Activated naive CD4-positive, alpha-beta T cell treated with anti-CD3 and anti-CD28 coated beads, Interleukin-2, amount 10 ng/mL, durations not matched to agents 7 days and 5 days (primary cell): ENCODE results near the gene VPREB1.
"Not testable (repeated sequence)": the region's sequence is repeated elsewhere in the genome, so short reads cannot be mapped to it uniquely, and the experiment has no call there.

Source experiments
- CTCF ChIA-PET: fragments of 350-600 bp; sonication (Branson Sonifier 250); formaldehyde crosslinking; loops from one replicate; lab custom pipeline; 2021; ENCODE audit warnings: antibody characterized with exemption; lab: Charles Lee
- DNase-seq: peaks from one replicate; pipeline ENCODE4 v3.0.0-alpha.2; 2020
- H3K27ac Mint-ChIP-seq: one replicate; pipeline ENCODE4 v1.8.0; 2021; ENCODE audit warnings: mild to moderate bottlenecking, moderate library complexity, mixed read lengths
- H3K27me3 Mint-ChIP-seq: one replicate; pipeline ENCODE4 v1.8.0; 2021; ENCODE audit warnings: mild to moderate bottlenecking, mixed read lengths
- H3K36me3 Mint-ChIP-seq: one replicate; pipeline ENCODE4 v1.8.0; 2021; ENCODE audit warnings: mixed read lengths
- H3K4me1 Mint-ChIP-seq: one replicate; pipeline ENCODE4 v1.8.0; 2021; ENCODE audit warnings: mixed read lengths
- H3K4me3 Mint-ChIP-seq: one replicate; pipeline ENCODE4 v1.8.0; 2021; ENCODE audit warnings: mild to moderate bottlenecking, moderate library complexity, mixed read lengths
- H3K9me3 Mint-ChIP-seq: one replicate; pipeline ENCODE4 v1.8.0; 2021; ENCODE audit warnings: mixed read lengths

The VPREB1 gene

DNA sequence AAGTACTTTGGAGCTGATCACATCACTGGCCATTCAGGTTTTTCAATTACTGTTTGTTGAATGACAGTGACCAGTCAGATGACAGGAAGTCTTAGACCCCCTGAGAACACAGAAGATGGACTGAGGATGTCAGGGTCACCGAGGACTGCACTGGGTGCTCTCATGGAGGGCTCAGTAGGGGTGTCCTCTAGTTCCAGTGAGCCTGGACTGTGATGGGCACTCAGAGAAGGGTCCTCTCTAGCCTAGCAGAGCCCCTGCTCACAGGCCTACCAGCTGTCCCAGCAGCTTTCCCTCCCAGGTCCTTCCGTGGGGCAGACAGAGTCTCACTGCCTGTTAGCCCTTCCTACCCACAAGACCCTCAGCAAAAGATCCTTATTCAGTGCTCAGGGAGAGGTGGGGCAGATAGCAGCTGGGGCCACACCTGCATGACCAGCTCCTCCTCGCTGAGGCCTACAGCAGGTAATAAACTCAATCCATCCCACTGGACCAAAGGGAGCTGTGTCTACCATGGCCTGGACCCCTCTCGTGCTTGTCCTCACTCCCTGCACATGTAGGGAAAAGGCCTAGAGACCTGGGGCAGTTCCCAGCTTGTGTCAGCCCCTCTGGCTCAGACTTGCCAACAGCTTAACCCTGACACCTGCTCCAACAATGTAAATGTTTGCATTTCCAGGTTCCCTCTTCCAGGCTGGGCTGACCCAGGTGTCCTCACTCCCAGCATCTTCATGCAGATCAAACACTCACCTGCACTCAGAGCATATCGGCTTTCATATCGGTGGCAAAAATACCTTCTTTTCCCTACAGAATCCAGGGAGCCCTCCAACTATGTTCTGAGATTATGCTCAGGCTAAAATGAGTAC lies 25.2 kb upstream of the VPREB1 start:
- Mint-ChIP-seq H3K4me3 (no peak overlapping the region), H3K27ac (no peak overlapping the region), H3K36me3 (no peaks in the 10 kb centered on the region), H3K9me3 (no peaks in the 10 kb centered on the region), H3K4me1 (no peaks in the 10 kb centered on the region), H3K27me3 (peaks cover 4% of the 10 kb centered on the region)
- CTCF ChIA-PET: interaction anchor here (1.8 to 2.3 kb wide), 2 partner anchors 12 to 16 kb away, joined by 6 to 9 read pairs; no protein-coding TSS in a partner anchor
- no peak for DNase-seq

DNA sequence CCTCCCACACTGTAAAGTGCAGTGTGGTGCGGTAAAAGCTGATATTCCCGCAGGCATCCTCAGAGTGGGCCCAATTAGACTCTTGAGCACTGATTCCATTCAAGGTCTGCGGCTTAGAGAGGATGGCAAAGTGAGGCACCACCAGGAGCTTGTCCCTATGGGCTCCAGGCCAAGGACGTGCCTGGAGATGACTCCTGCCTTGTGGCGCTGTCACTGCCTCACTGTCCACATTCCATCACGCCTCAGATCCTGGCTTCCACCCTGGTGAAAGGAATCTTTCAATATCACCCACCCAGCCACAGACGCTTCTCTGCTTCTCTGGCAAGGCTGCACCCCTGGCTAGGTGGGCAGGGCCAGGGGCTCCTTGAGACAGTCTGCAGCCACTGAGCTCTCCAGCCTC lies 23.5 kb upstream of the VPREB1 start:
- DNase-seq, H3K4me1 Mint-ChIP-seq, H3K9me3 Mint-ChIP-seq, H3K36me3 Mint-ChIP-seq, H3K4me3 Mint-ChIP-seq, H3K27ac Mint-ChIP-seq, H3K27me3 Mint-ChIP-seq, CTCF ChIA-PET: not testable (repeated sequence)

DNA sequence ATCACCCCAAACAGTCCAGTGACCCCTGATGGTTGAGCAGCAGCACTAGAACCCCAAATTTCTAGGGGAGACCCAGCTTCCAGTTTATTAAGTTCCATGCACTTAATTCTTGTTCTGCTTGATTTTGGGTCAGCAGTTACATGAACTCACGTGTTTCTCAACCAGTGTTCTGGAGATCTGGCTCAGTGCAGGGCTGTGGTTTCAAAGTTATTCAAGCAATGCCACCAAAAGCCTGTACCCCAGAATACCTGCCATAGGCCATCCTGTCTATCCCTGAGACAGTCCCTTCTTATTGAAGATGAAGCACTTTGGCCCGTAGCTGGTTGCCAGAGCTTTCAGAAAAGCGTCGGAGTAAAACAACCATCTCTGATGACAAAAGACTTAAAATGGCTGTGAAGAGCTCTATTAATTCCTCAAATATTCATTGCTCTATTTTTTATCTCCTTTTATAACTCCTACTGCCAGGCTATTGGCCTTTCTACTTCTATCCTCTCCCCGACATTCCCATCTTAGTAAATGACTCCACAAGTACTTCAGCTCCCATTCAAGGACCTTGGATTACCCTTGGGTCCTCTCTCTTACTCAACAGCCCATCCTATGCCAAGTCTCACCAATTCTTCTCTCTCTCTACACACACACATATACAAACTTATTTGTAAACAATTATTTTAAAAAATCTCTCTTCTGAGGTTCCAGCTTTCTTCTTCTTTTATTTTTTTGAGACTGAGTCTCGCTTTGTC lies 18.0 kb upstream of the VPREB1 start:
- Mint-ChIP-seq H3K9me3 (no peaks in the 10 kb centered on the region), H3K36me3 (no peaks in the 10 kb centered on the region), H3K4me3 (no peak overlapping the region), H3K27me3 (peaks cover 9% of the 10 kb centered on the region), H3K27ac (no peak overlapping the region), H3K4me1 (no peaks in the 10 kb centered on the region)
- DNase-seq: no peak
- CTCF ChIA-PET: interaction anchor here (1.2 to 2.1 kb wide), 4 partner anchors 9 to 120 kb away, joined by 3 to 10 read pairs (median 4); no protein-coding TSS in a partner anchor

DNA sequence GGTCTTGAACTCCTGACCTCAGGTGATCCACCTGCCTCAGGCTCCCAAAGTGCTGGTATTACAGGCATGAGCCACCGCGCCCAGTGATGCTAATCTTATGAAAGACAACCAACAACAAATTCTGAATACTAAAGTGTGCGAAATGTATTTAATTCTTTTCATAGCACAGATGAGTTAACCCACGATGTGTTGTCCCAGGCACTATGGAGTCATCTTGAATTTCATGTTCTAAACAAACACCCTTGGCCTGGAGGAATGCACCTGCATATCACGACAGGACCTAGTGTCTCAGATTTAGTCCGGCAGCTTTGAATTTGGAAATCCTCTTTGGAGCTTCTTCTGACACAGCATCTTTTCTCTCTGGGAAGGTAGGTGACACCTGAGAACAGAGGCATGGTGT lies 16.2 kb upstream of the VPREB1 start:
- peaks cover 9% of the 10 kb centered on the region for H3K27me3 Mint-ChIP-seq
- no peaks in the 10 kb centered on the region for H3K4me1 Mint-ChIP-seq
- no peaks in the 10 kb centered on the region for H3K9me3 Mint-ChIP-seq
- CTCF ChIA-PET: interaction anchor here (2.1 kb wide), 2 partner anchors 21 to 33 kb away, joined by 5 to 6 read pairs; no protein-coding TSS in a partner anchor
- no peak for DNase-seq
- no peak overlapping the region for H3K27ac Mint-ChIP-seq
- H3K4me3 Mint-ChIP-seq: no peak overlapping the region
- H3K36me3 Mint-ChIP-seq: no peaks in the 10 kb centered on the region

DNA sequence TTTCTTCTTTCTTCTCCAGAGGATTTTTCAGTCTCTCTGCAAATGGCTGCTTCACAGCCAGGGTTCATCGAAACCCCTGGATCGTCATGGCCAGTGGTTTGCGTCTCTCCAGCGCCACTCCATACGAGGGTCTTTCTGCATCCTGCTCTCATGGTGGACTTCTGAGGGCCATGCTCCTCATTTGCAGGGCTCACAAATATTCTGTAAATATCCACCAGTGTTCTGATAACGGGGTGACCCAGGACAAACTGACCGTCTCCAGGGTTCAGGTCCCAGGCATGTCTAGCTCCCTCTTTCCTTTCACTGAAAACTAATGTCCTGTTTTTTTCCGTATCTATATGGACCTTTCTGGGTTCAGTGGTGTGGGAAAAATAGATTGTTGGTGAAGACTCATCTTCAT lies 15.7 kb upstream of the VPREB1 start:
- DNase-seq: no peak
- peaks cover 9% of the 10 kb centered on the region for H3K27me3 Mint-ChIP-seq
- CTCF ChIA-PET: interaction anchor here (2.1 kb wide), 1 partner anchor 21 kb away, joined by 6 read pairs; no protein-coding TSS in a partner anchor
- peaks cover 1% of the 10 kb centered on the region for H3K4me1 Mint-ChIP-seq
- H3K27ac Mint-ChIP-seq: no peak overlapping the region
- no peak overlapping the region for H3K4me3 Mint-ChIP-seq
- no peaks in the 10 kb centered on the region for H3K36me3 Mint-ChIP-seq
- H3K9me3 Mint-ChIP-seq: no peaks in the 10 kb centered on the region

DNA sequence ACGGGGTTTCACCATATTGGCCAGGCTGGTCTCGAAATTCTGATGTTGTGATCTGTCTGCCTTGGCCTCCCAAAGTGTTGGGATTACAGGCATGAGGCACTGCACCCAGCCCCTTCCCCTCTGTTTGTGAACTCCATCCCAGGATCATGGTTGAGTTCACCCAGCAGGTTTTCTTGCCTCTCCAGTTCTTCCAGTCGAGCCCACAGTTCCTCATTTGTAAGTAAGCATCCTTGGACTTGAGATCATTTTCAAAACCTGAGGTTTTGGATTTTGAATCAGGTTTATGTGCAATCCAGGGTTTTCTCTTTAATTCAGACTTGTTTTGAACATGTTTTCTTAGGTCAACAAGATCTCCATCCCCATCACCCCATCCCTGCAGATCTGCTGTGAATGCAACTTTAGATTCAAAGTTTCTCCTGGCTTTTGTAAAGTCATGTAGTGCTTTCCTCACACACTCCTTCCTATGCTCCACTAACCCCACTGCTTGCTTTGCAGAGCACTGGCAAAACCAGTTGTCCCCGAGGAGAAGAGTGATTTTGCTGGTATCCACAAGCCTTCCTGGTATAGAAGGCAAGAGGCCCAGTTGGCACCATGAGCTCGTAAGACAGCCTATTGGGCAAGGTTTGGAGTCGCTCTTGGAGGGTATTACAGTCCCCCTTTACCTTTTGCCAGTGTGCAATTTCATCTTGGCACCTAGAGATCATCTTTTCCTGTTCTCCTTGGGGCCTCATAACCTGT lies 14.7 kb upstream of the VPREB1 start:
- Mint-ChIP-seq H3K27ac (no peak overlapping the region), H3K27me3 (peaks cover 9% of the 10 kb centered on the region), H3K4me3 (no peak overlapping the region), H3K4me1 (peaks cover 7% of the 10 kb centered on the region), H3K36me3 (no peaks in the 10 kb centered on the region), H3K9me3 (no peaks in the 10 kb centered on the region)
- CTCF ChIA-PET: interaction anchor here (1.0 to 11.8 kb wide), 3 partner anchors 24 to 34 kb away, joined by 3 to 262 read pairs (median 3); no protein-coding TSS in a partner anchor
- no peak for DNase-seq

DNA sequence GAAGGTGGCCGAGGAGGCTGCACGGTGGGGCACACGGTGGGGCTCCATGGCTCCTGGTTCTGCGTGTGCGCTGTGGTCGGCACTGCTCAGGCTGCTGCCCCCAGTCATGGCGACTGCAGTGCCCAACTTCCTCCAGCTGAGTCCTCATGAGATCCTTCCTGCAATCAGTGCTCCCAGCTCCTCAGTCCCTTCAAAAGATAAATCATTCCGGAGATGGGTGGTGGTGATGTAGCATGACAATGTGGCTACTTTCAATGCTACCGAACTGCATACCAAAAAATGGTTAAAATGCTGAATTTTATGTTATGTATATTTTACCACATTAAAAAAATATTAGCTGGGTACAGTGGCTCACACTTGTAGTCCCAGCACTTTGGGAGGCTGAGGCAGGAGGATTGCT lies 14.1 kb upstream of the VPREB1 start:
- DNase-seq: no peak

DNA sequence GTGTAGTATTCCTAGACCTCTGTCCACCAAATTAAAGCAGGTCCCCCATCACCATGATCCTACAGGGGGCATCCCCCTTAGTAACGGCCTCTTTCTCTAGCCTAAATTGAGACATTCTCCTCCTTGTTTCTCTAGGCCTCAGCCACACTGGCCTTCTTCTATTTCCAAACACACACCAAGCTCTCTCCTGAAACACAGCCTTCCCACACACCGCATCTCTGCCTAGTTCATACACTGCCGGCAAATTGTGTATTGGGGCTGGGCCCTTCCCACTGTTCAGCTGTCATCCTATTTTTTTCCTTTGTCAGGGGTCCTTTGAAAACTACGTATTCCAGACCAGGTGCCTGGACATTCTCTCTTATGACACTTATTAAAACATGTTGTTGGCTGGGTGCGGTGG lies 11.5 kb upstream of the VPREB1 start:
- CTCF ChIA-PET: interaction anchor here (1.4 to 11.8 kb wide), 3 partner anchors 10 to 28 kb away, joined by 3 to 262 read pairs (median 4); no protein-coding TSS in a partner anchor
- no peaks in the 10 kb centered on the region for H3K9me3 Mint-ChIP-seq
- peaks cover 9% of the 10 kb centered on the region for H3K27me3 Mint-ChIP-seq
- no peak overlapping the region for H3K4me3 Mint-ChIP-seq
- H3K4me1 Mint-ChIP-seq: peaks cover 15% of the 10 kb centered on the region
- no peaks in the 10 kb centered on the region for H3K36me3 Mint-ChIP-seq
- no peak for DNase-seq
- H3K27ac Mint-ChIP-seq: no peak overlapping the region

More for the DNA sequence above, 14.1 kb upstream of the VPREB1 start:
- H3K4me3 Mint-ChIP-seq: no peak overlapping the region
- peaks cover 9% of the 10 kb centered on the region for H3K27me3 Mint-ChIP-seq
- no peak overlapping the region for H3K27ac Mint-ChIP-seq
- H3K9me3 Mint-ChIP-seq: no peaks in the 10 kb centered on the region
- H3K4me1 Mint-ChIP-seq: peaks cover 12% of the 10 kb centered on the region
- H3K36me3 Mint-ChIP-seq: no peaks in the 10 kb centered on the region
- CTCF ChIA-PET: interaction anchor here (1.0 to 11.8 kb wide), 3 partner anchors 25 to 35 kb away, joined by 3 to 262 read pairs (median 3); no protein-coding TSS in a partner anchor

DNA sequence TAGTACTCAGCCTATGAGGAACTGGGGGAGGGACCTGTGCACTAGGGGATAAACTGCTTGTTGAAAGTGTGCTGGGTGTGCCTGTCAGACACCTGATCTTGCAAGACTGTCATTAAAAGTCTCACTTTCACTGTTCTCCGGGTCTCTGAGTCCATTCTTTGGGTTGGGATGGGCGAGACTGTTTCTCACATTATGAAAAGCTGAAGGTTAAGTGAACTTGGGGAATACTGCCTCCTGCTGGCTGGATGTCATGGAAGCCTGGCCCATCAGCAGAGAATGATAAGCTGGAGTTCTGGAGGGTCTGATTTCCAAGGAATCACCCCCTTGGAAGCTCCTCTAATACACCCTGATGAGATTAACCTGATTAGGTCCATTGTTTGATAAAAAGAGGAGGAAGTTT lies 9.0 kb upstream of the VPREB1 start:
- CTCF ChIA-PET: interaction anchor here (0.7 to 11.8 kb wide), 11 partner anchors 8 to 176 kb away, joined by 3 to 262 read pairs (median 6); no protein-coding TSS in a partner anchor
- H3K36me3 Mint-ChIP-seq: no peaks in the 10 kb centered on the region
- no peak overlapping the region for H3K4me3 Mint-ChIP-seq
- no peaks in the 10 kb centered on the region for H3K9me3 Mint-ChIP-seq
- H3K27ac Mint-ChIP-seq: no peak overlapping the region
- peak; percentile 74 for DNase-seq
- peaks cover 15% of the 10 kb centered on the region for H3K4me1 Mint-ChIP-seq
- no peaks in the 10 kb centered on the region for H3K27me3 Mint-ChIP-seq

DNA sequence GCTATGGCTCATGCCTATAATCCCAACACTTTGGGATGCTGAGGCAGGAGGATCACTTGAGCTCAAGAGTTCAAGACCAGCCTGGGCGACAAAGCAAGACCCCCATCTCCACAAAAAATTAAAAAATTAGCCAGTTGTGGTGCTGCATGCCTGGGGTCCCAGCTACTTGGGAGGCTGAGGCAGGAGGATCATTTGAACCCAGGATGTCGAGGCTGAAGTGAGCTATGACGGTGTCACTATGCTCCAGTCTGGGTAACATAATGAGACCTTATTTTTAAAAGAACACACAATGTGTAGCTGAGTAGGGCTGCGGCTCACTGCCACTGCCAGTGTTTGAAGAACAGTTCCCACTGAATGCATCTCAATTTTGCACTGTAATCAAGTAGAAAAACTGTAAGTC lies 7.1 kb upstream of the VPREB1 start:
- Mint-ChIP-seq H3K4me1 (peaks cover 15% of the 10 kb centered on the region), H3K27me3 (peaks cover 10% of the 10 kb centered on the region), H3K4me3 (no peak overlapping the region), H3K36me3 (no peaks in the 10 kb centered on the region), H3K27ac (no peak overlapping the region), H3K9me3 (no peaks in the 10 kb centered on the region)
- no peak for DNase-seq
- CTCF ChIA-PET: interaction anchor here (0.7 to 11.8 kb wide), 2 partner anchors 9 to 32 kb away, joined by 3 to 262 read pairs; no protein-coding TSS in a partner anchor

DNA sequence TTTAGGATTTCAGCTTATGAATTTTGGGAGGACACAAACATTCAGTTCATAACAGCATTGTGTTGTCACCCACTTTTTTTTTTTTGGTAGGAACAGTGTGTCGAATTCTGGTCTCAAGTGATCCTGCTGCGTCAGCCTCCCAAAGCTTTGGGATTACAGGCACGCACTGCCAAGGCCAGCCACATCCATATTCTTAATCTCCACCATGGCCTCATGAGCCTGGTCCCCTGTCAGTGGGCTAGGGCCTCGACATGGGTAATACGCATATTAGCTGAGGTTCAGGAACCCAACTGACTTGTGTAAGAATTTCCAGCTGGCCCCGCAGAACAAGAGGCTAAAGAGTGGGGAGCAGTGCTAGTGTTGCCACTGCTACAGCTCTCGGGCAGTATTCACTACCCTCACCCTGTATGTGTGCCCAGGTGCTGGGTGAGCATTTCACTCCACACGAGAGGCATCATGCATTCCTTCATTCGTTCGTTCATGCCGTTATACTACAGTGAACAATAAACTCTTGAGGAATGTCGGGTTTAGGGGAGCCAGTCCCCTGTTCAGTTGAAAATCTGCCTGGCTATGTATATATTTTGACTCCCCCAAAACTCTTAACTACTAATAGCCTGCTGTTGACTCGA lies 5.2 kb upstream of the VPREB1 start:
- Mint-ChIP-seq H3K4me3 (no peak overlapping the region), H3K27me3 (peaks cover 26% of the 10 kb centered on the region), H3K4me1 (peaks cover 21% of the 10 kb centered on the region), H3K9me3 (no peaks in the 10 kb centered on the region), H3K27ac (no peak overlapping the region), H3K36me3 (no peaks in the 10 kb centered on the region)
- DNase-seq: no peak
- CTCF ChIA-PET: interaction anchor here (11.8 kb wide), 1 partner anchor 34 kb away, joined by 262 read pairs; no protein-coding TSS in a partner anchor

DNA sequence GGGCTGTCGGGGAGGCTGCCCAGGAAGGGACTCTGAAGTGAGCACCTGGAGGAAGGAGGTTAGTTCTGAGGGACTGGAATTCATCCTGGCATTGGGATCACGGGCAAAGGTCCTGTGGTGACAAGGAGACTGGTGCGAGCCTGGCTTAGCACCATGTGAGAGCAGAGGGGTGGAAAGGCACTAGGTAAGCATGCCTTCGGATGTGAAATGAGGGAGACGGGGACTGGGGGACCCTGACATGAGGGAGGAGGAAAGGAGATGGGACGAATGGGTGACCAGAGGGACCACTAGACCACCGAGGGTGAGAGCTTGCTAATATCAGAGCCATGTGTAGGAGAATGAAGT lies 3.1 kb upstream of the VPREB1 start:
- Mint-ChIP-seq H3K36me3 (no peaks in the 10 kb centered on the region), H3K4me1 (peaks cover 16% of the 10 kb centered on the region), H3K27me3 (peaks cover 43% of the 10 kb centered on the region), H3K27ac (no peak overlapping the region), H3K4me3 (no peak overlapping the region), H3K9me3 (no peaks in the 10 kb centered on the region)
- CTCF ChIA-PET: interaction anchor here (11.8 kb wide), 1 partner anchor 36 kb away, joined by 262 read pairs; no protein-coding TSS in a partner anchor
- DNase-seq: no peak

DNA sequence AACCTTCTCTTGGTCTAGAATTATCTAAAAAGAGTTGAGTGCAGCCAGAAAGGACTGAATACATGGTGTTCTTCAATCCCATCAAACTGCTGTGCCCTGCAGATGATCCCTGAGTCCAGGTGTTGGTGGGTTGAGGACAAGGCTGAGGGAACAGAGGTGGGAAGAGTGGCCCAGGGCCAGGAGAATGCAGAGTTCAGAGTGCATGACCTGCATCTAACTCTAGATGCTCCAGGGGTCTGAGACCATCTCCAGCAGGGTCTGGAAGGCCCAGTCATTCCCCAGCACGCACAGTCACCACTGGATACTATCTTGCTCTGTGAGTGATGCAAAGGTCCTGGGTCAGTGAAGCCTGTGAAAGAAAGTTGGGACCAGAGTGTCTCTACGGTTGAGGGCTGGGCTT lies 2.1 kb upstream of the VPREB1 start:
- H3K36me3 Mint-ChIP-seq: no peaks in the 10 kb centered on the region
- H3K4me1 Mint-ChIP-seq: peaks cover 18% of the 10 kb centered on the region
- H3K27ac Mint-ChIP-seq: no peak overlapping the region
- no peaks in the 10 kb centered on the region for H3K9me3 Mint-ChIP-seq
- no peak for DNase-seq
- CTCF ChIA-PET: interaction anchor here (0.8 to 1.2 kb wide), 3 partner anchors 10 to 41 kb away, joined by 3 to 7 read pairs (median 3); no protein-coding TSS in a partner anchor
- H3K4me3 Mint-ChIP-seq: no peak overlapping the region
- H3K27me3 Mint-ChIP-seq: peaks cover 43% of the 10 kb centered on the region
